ENCODE results near the gene CIT. TPM values are rescaled to one million over a fixed set of nuclear protein-coding genes. Genes with fewer than 3 reads are reported as not detected.

CIT gene
- polyA plus RNA-seq (2011; rRNA removed) = 12.8 and 14.5 TPM in 2 replicates
- 20.4 and 23.6 TPM in 2 replicates for polyA minus RNA-seq (2011; rRNA and poly(A)+ RNA removed)

GRCh38 chr12:119876761-119877638 lies at the start of gene CIT:
Gene CIT, minus strand, starts transcription at chr12:119877320. Its CDS starts 1,152 bp downstream, at chr12:119876168.
- H3K27me3 ChIP-seq (ENCODE audit: control insufficient read depth, insufficient read depth, low read length) = no peaks in the 10 kb centered on the region

GRCh38 chr12:119925269-119925668 lies 48.1 kb upstream of the CIT start:
- no peak for TF ChIP-seq CTCF (IDR thresholded peaks at IDR 0.05; ENCODE audit: insufficient read depth, low read depth, low read length)
- Histone ChIP-seq H3K27me3 (ENCODE audit: control insufficient read depth, insufficient read depth, low read length) (no peaks in the 10 kb centered on the region; the same call in 1 of the 2 replicates), H3K4me3 (ENCODE audit: low read depth, low read length) (no peak overlapping the region), H3K36me3 (ENCODE audit: control insufficient read depth, insufficient read depth, low read length) (no peaks in the 10 kb centered on the region)
- ChIA-PET CTCF (no interaction called here), POLR2A (no interaction called here)
- DNase-seq (ENCODE audit: low read depth) = no peak

More at GRCh38 chr12:119876761-119877638, at the start of gene CIT:
- Histone ChIP-seq H3K36me3 (ENCODE audit: control insufficient read depth, insufficient read depth, low read length) (no peaks in the 10 kb centered on the region), H3K4me3 (ENCODE audit: low read depth, low read length) (peak within 1 kb of the TSS; percentile 81)
- DNase-seq (ENCODE audit: low read depth) = peak; percentile 72
- ChIA-PET CTCF (interaction anchor here (1.5 kb wide), 1 partner anchor 72 kb away, joined by 4 read pairs; no protein-coding TSS in a partner anchor), POLR2A (no interaction called here)
- no peak for TF ChIP-seq CTCF (IDR thresholded peaks at IDR 0.05; ENCODE audit: insufficient read depth, low read depth, low read length)

- ChIA-PET POLR2A (no interaction called here), CTCF (no interaction called here)
- Histone ChIP-seq H3K36me3 (ENCODE audit: control insufficient read depth, insufficient read depth, low read length) (no peaks in the 10 kb centered on the region), H3K27me3 (ENCODE audit: control insufficient read depth, insufficient read depth, low read length) (peaks cover 2% of the 10 kb centered on the region; the same call in 1 of the 2 replicates), H3K4me3 (ENCODE audit: low read depth, low read length) (no peak overlapping the region)
- no peak for DNase-seq (ENCODE audit: low read depth)
- TF ChIP-seq CTCF (IDR thresholded peaks at IDR 0.05; ENCODE audit: insufficient read depth, low read depth, low read length) = no peak
These were observed 42.9 kb upstream of the CIT start for GRCh38 chr12:119920064-119920463.

- POLR2A ChIA-PET = no interaction called here
- CTCF ChIA-PET = interaction anchor here (0.9 to 1.1 kb wide), 2 partner anchors 12 to 19 kb away, joined by 3 read pairs; no protein-coding TSS in a partner anchor
- DNase-seq (ENCODE audit: low read depth) = no peak
- Histone ChIP-seq H3K27me3 (ENCODE audit: control insufficient read depth, insufficient read depth, low read length) (peaks cover 2% of the 10 kb centered on the region; the same call in 1 of the 2 replicates), H3K4me3 (ENCODE audit: low read depth, low read length) (no peak overlapping the region), H3K36me3 (ENCODE audit: control insufficient read depth, insufficient read depth, low read length) (no peaks in the 10 kb centered on the region)
- no peak for TF ChIP-seq CTCF (IDR thresholded peaks at IDR 0.05; ENCODE audit: insufficient read depth, low read depth, low read length)
These were observed 38.9 kb upstream of the CIT start for GRCh38 chr12:119915894-119916510.

GRCh38 chr12:119914666-119915065 lies 37.5 kb upstream of the CIT start:
- ChIA-PET POLR2A (no interaction called here), CTCF (no interaction called here)
- no peaks in the 10 kb centered on the region for H3K36me3 ChIP-seq (ENCODE audit: control insufficient read depth, insufficient read depth, low read length)
- peaks cover 2% of the 10 kb centered on the region; the same call in 1 of the 2 replicates for H3K27me3 ChIP-seq (ENCODE audit: control insufficient read depth, insufficient read depth, low read length)
- TF ChIP-seq CTCF (IDR thresholded peaks at IDR 0.05; ENCODE audit: insufficient read depth, low read depth, low read length) = no peak
- H3K4me3 ChIP-seq (ENCODE audit: low read depth, low read length) = no peak overlapping the region
- DNase-seq (ENCODE audit: low read depth) = no peak

All from BJ (cell line).